ENCODE data around the gene PDIK1L. TPM values are rescaled to one million over a fixed set of nuclear protein-coding genes. Genes with fewer than 3 reads are reported as not detected.

The PDIK1L gene
- total and polyA plus RNA-seq, 5 experiments from 2014 or later = 3.5 to 23.5 (median 5.1) TPM

- DNase-seq (no peak), ATAC-seq (no peak)
- peaks cover 3 to 27% (median 14%) of the 10 kb centered on the region in 5 donors for H3K27me3 Mint-ChIP-seq
- peaks cover 3 to 9% (median 5%) of the 10 kb centered on the region in 4 donors for H3K4me1 Mint-ChIP-seq
- H3K27ac Mint-ChIP-seq = no peak overlapping the region
- no peak overlapping the region for H3K4me3 Mint-ChIP-seq
- POLR2A ChIA-PET = no interaction called here
- H3K9me3 Mint-ChIP-seq = no peaks in the 10 kb centered on the region
- H3K36me3 Mint-ChIP-seq = no peaks in the 10 kb centered on the region
Observed at GRCh38 chr1:26153966-26154532, 42.4 kb downstream of the PDIK1L start.

GRCh38 chr1:26154750-26155149 lies 43.1 kb downstream of the PDIK1L start:
- ATAC-seq (no peak), DNase-seq (no peak)
- H3K36me3 Mint-ChIP-seq = no peaks in the 10 kb centered on the region
- H3K4me1 Mint-ChIP-seq = peaks cover 3 to 9% (median 5%) of the 10 kb centered on the region in 4 donors
- POLR2A ChIA-PET = no interaction called here
- no peaks in the 10 kb centered on the region for H3K9me3 Mint-ChIP-seq
- H3K27ac Mint-ChIP-seq = no peak overlapping the region
- no peak overlapping the region for H3K4me3 Mint-ChIP-seq
- H3K27me3 Mint-ChIP-seq = peaks cover 3 to 33% (median 14%) of the 10 kb centered on the region in 5 donors

- DNase-seq (no peak), ATAC-seq (no peak)
- no peaks in the 10 kb centered on the region for H3K9me3 Mint-ChIP-seq
- H3K27ac Mint-ChIP-seq = peak overlapping the region in 1 of 10 donors; percentile 48
- H3K36me3 Mint-ChIP-seq = no peaks in the 10 kb centered on the region
- H3K4me1 Mint-ChIP-seq = peaks cover 3 to 9% (median 5%) of the 10 kb centered on the region in 4 donors
- POLR2A ChIA-PET = interaction anchor here (0.6 kb wide), 1 partner anchor 894 kb away, joined by 3 read pairs; no protein-coding TSS in a partner anchor
- H3K4me3 Mint-ChIP-seq = peak overlapping the region in 1 of 10 donors; percentile 56
- peaks cover 3 to 34% (median 14%) of the 10 kb centered on the region in 5 donors for H3K27me3 Mint-ChIP-seq
Observed at GRCh38 chr1:26155370-26156284, 44.0 kb downstream of the PDIK1L start.

GRCh38 chr1:26156285-26157038 lies 44.8 kb downstream of the PDIK1L start:
- H3K4me1 Mint-ChIP-seq = peaks cover 3 to 9% (median 5%) of the 10 kb centered on the region in 4 donors
- H3K27me3 Mint-ChIP-seq = peaks cover 0 to 40% (median 14%) of the 10 kb centered on the region in 5 donors
- no peak overlapping the region for H3K27ac Mint-ChIP-seq
- DNase-seq (peak in 1 of 10 donors; percentile 21), ATAC-seq (peak; percentile 41 to 49)
- POLR2A ChIA-PET = interaction anchor here (0.6 to 1.3 kb wide), 2 partner anchors 45 to 895 kb away, joined by 3 read pairs; partner anchors contain the start of gene PDIK1L
- H3K4me3 Mint-ChIP-seq = peak overlapping the region in 1 of 10 donors; percentile 26
- no peaks in the 10 kb centered on the region for H3K9me3 Mint-ChIP-seq
- H3K36me3 Mint-ChIP-seq = no peaks in the 10 kb centered on the region

GRCh38 chr1:26158271-26158907 lies 46.8 kb downstream of the PDIK1L start:
- peaks cover 4 to 48% (median 20%) of the 10 kb centered on the region in 5 donors for H3K27me3 Mint-ChIP-seq
- no peaks in the 10 kb centered on the region for H3K9me3 Mint-ChIP-seq
- POLR2A ChIA-PET = no interaction called here
- peaks cover 3 to 14% (median 11%) of the 10 kb centered on the region in 4 donors for H3K4me1 Mint-ChIP-seq
- no peak overlapping the region for H3K4me3 Mint-ChIP-seq
- no peak for ATAC-seq
- no peak overlapping the region for H3K27ac Mint-ChIP-seq
- no peak for DNase-seq
- no peaks in the 10 kb centered on the region for H3K36me3 Mint-ChIP-seq

GRCh38 chr1:26158908-26159742 lies 47.5 kb downstream of the PDIK1L start, which contains the start of gene FAM110D:
Gene FAM110D, plus strand, starts transcription at chr1:26159079. Its CDS starts 2,213 bp downstream, at chr1:26161292.
- Mint-ChIP-seq H3K4me3 (peak within 1 kb of the TSS in 3 of 10 donors; percentile 23 to 57 (median 46)), H3K9me3 (no peaks in the 10 kb centered on the region), H3K27me3 (peaks cover 4 to 53% (median 23%) of the 10 kb centered on the region in 5 donors), H3K4me1 (peaks cover 3 to 19% (median 13%) of the 10 kb centered on the region in 4 donors), H3K36me3 (no peaks in the 10 kb centered on the region), H3K27ac (peak within 1 kb of the TSS in 1 of 10 donors; percentile 59)
- no peak for DNase-seq
- ATAC-seq = no peak
- POLR2A ChIA-PET = interaction anchor here (0.8 kb wide), 1 partner anchor 901 kb away, joined by 4 read pairs; no protein-coding TSS in a partner anchor

GRCh38 chr1:26159743-26160039 lies 48.1 kb downstream of the PDIK1L start:
- ATAC-seq (no peak), DNase-seq (no peak)
- H3K27ac Mint-ChIP-seq = peak overlapping the region in 1 of 10 donors; percentile 59
- H3K36me3 Mint-ChIP-seq = no peaks in the 10 kb centered on the region
- H3K27me3 Mint-ChIP-seq = peaks cover 4 to 54% (median 23%) of the 10 kb centered on the region in 5 donors
- POLR2A ChIA-PET = interaction anchor here (0.8 kb wide), 1 partner anchor 900 kb away, joined by 4 read pairs; no protein-coding TSS in a partner anchor
- peak overlapping the region in 3 of 10 donors; percentile 23 to 57 (median 46) for H3K4me3 Mint-ChIP-seq
- H3K4me1 Mint-ChIP-seq = peaks cover 3 to 23% (median 14%) of the 10 kb centered on the region in 4 donors
- no peaks in the 10 kb centered on the region for H3K9me3 Mint-ChIP-seq

GRCh38 chr1:26160527-26161414 lies 49.1 kb downstream of the PDIK1L start:
- no peaks in the 10 kb centered on the region for H3K36me3 Mint-ChIP-seq
- no peak for DNase-seq
- no peaks in the 10 kb centered on the region for H3K9me3 Mint-ChIP-seq
- H3K4me3 Mint-ChIP-seq = peak overlapping the region in 6 of 10 donors; percentile 19 to 57 (median 31)
- ATAC-seq = no peak
- peaks cover 3 to 22% (median 15%) of the 10 kb centered on the region in 4 donors for H3K4me1 Mint-ChIP-seq
- H3K27ac Mint-ChIP-seq = no peak overlapping the region
- H3K27me3 Mint-ChIP-seq = peaks cover 4 to 52% (median 17%) of the 10 kb centered on the region in 5 donors
- POLR2A ChIA-PET = no interaction called here

- no peaks in the 10 kb centered on the region for H3K9me3 Mint-ChIP-seq
- peaks cover 3 to 19% (median 14%) of the 10 kb centered on the region in 4 donors for H3K4me1 Mint-ChIP-seq
- ATAC-seq (peak; percentile 70 to 71), DNase-seq (peak in 8 of 10 donors; percentile 16 to 67 (median 32))
- peak overlapping the region in 8 of 10 donors; percentile 36 to 75 (median 61) for H3K4me3 Mint-ChIP-seq
- H3K27ac Mint-ChIP-seq = no peak overlapping the region
- peaks cover 4 to 52% (median 17%) of the 10 kb centered on the region in 5 donors for H3K27me3 Mint-ChIP-seq
- POLR2A ChIA-PET = no interaction called here
- H3K36me3 Mint-ChIP-seq = no peaks in the 10 kb centered on the region
Observed at GRCh38 chr1:26161415-26162219, 50.0 kb downstream of the PDIK1L start.

GRCh38 chr1:26162220-26162709 lies 50.6 kb downstream of the PDIK1L start:
- peak overlapping the region; percentile 14 to 75 (median 58) for H3K4me3 Mint-ChIP-seq
- peaks cover 4 to 52% (median 16%) of the 10 kb centered on the region in 5 donors for H3K27me3 Mint-ChIP-seq
- no peaks in the 10 kb centered on the region for H3K36me3 Mint-ChIP-seq
- POLR2A ChIA-PET = no interaction called here
- H3K4me1 Mint-ChIP-seq = peaks cover 1 to 16% (median 11%) of the 10 kb centered on the region in 4 donors
- no peaks in the 10 kb centered on the region for H3K9me3 Mint-ChIP-seq
- no peak overlapping the region for H3K27ac Mint-ChIP-seq
- ATAC-seq (no peak), DNase-seq (no peak)

All from naive thymus-derived CD8-positive, alpha-beta T cell (primary cell).